Thoracic aorta (tissue), 2 donors: Measurements from ENCODE around the gene NR1D2. TPM values are rescaled to one million over a fixed set of nuclear protein-coding genes. Genes with fewer than 3 reads are reported as not detected.
A peak's percentile ranks its signal among the peaks of the same experiment; 100 is the strongest.
"Not testable (repeated sequence)": the region's sequence is repeated elsewhere in the genome, so short reads cannot be mapped to it uniquely, and the experiment has no call there.

ENCODE experiments used
- ATAC-seq: fragments of 150-250 bp; one replicate; pipeline ENCODE4 v1.8.0; 2017; ENCODE audit warnings: low read depth; ENCODE audit not compliant: insufficient number of reproducible peaks, low FRiP score
- DNase-seq: peaks from one replicate; pipeline ENCODE4 v3.0.0-alpha.2; 2020; ENCODE audit warnings: low spot score
- H3K27ac ChIP-seq, 2 donors: fragments of 200-600 bp; sonication (generic); 1 replicate in 1 of 2; 2 replicates in 1 of 2; pipeline ENCODE4 v1.5.1; 2016; ENCODE audit warnings: mild to moderate bottlenecking in 2 of 2, moderate library complexity in 2 of 2
- H3K27me3 ChIP-seq: fragments of 200-600 bp; sonication (generic); replicated peaks from 2 replicates; pipeline ENCODE4 v1.6.0; 2016; ENCODE audit warnings: mild to moderate bottlenecking; ENCODE audit not compliant: insufficient read depth
- H3K36me3 ChIP-seq: fragments of 200-600 bp; sonication (generic); one replicate; pipeline ENCODE4 v1.5.1; 2016
- H3K4me1 ChIP-seq, 2 donors: fragments of 200-600 bp; sonication (generic); 1 replicate in 1 of 2; 2 replicates in 1 of 2; pipeline versions ENCODE4 v1.5.1 to v1.6.0; 2016; ENCODE audit warnings: low read depth in 2 of 2, mild to moderate bottlenecking in 1 of 2; ENCODE audit not compliant: control insufficient read depth in 1 of 2
- H3K4me3 ChIP-seq: fragments of 200-600 bp; sonication (generic); 2 replicates; pipeline ENCODE4 v1.5.1; 2016; ENCODE audit warnings: mild to moderate bottlenecking
- H3K9me3 ChIP-seq: fragments of 200-600 bp; sonication (generic); 2 replicates; pipeline ENCODE4 v1.5.1; 2016
- CTCF ChIP-seq: fragments of 200-600 bp; sonication (generic); IDR thresholded peaks from one replicate; pipeline ENCODE4 v1.5.1; 2019; ENCODE audit warnings: antibody characterized with exemption
- total RNA-seq, 2 donors: library from RNA; depleted of rRNA; stranded (reverse); fragments of >200 nt; gene quantifications; one replicate each; pipeline versions ENCODE4 v1.1.0 to v1.2.3, GENCODE V29; 2016

The NR1D2 gene
- total RNA-seq, 2 donors from 2014 or later: 33.0 to 41.6 TPM

- H3K4me1 ChIP-seq: peaks cover 0 to 6% of the 10 kb centered on the region in 2 donors
- H3K36me3 ChIP-seq: no peaks in the 10 kb centered on the region
- no peaks in the 10 kb centered on the region for H3K27me3 ChIP-seq
- ATAC-seq (no peak), DNase-seq (no peak)
- TF ChIP-seq CTCF: no peak
- H3K27ac ChIP-seq: no peak overlapping the region
- no peak overlapping the region for H3K4me3 ChIP-seq
- H3K9me3 ChIP-seq: no peaks in the 10 kb centered on the region
Observed at GRCh38 chr3:24023197-24023596, 78.1 kb downstream of the NR1D2 start.

- peaks cover 3 to 18% of the 10 kb centered on the region in 2 donors for H3K4me1 ChIP-seq
- H3K9me3 ChIP-seq: no peaks in the 10 kb centered on the region
- H3K4me3 ChIP-seq: no peak overlapping the region
- no peaks in the 10 kb centered on the region for H3K27me3 ChIP-seq
- no peak for TF ChIP-seq CTCF
- no peak for ATAC-seq
- DNase-seq: no peak
- no peak overlapping the region for H3K27ac ChIP-seq
- no peaks in the 10 kb centered on the region for H3K36me3 ChIP-seq
Observed at GRCh38 chr3:24025805-24026204, 80.7 kb downstream of the NR1D2 start.

- not testable (repeated sequence) for H3K27ac ChIP-seq, H3K36me3 ChIP-seq, ATAC-seq, H3K27me3 ChIP-seq, DNase-seq, H3K4me3 ChIP-seq, H3K9me3 ChIP-seq
- H3K4me1 ChIP-seq: peaks cover 3 to 18% of the 10 kb centered on the region in 2 donors
Observed at GRCh38 chr3:24026665-24027064, 81.6 kb downstream of the NR1D2 start.

DNA sequence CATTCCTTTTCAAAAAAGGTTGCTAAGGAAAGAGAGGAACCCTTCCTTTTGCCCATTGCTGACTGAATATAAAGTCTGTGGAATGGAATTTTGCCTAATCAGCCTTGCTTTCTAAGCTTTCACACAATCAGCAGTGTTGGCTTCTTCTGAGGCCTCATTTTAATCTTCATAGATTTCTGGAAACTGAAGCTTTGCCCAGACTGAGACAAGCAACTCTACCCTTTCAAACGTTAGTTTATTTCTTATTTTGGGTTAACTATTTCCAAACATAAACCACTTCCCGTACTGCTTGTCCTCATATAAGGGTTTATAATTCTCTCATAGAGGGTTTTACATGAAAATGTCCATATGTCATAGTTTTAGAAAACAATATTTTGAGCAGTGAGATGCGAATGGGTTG lies 82.9 kb downstream of the NR1D2 start:
- Histone ChIP-seq H3K4me3 (no peak overlapping the region), H3K27me3 (no peaks in the 10 kb centered on the region), H3K27ac (peak overlapping the region; percentile 27 to 35), H3K36me3 (no peaks in the 10 kb centered on the region), H3K9me3 (no peaks in the 10 kb centered on the region), H3K4me1 (peaks cover 3 to 18% of the 10 kb centered on the region in 2 donors)
- ATAC-seq: no peak
- TF ChIP-seq CTCF: no peak
- DNase-seq: no peak

Other genes with a start within 250 kb of the NR1D2 start
- 10 to 100 TPM; 41.2 to 53.3 TPM for gene UBE2E1, start 139.3 kb upstream of the NR1D2 start, total RNA-seq
- gene NKIRAS1, start 28.3 kb upstream of the NR1D2 start, total RNA-seq: 10 to 100 TPM; 15.8 to 21.0 TPM
- gene RPL15, start 28.2 kb upstream of the NR1D2 start, total RNA-seq: 1,000 to 10,000 TPM; 1,178 to 1,268 TPM